Calu3 (cell line): Measurements from ENCODE around the gene FARP1. TPM values are rescaled to one million over a fixed set of nuclear protein-coding genes. Genes with fewer than 3 reads are reported as not detected.

Experiments
- BruUV-seq: library from RNA; stranded (reverse); fragments of 400-500 nt; replicated peaks from 2 replicates; lab custom pipeline; 2021; lab: Mats Ljungman, UMichigan
- CTCF ChIA-PET: fragments of 300-600 bp; sonication (Branson Sonifier 250); formaldehyde crosslinking; loops from one replicate; lab custom pipeline; 2022; ENCODE audit warnings: antibody characterized with exemption; lab: Charles Lee
- DNase-seq: peaks from one replicate; pipeline ENCODE4 v3.0.0; 2022
- H3K27ac Mint-ChIP-seq: one replicate; pipeline ENCODE4 v1.8.0; 2022; ENCODE audit warnings: mixed read lengths; ENCODE audit not compliant: unreplicated experiment
- H3K27me3 Mint-ChIP-seq: one replicate; pipeline ENCODE4 v1.8.0; 2022; ENCODE audit warnings: mixed read lengths; ENCODE audit not compliant: unreplicated experiment
- H3K36me3 Mint-ChIP-seq: one replicate; pipeline ENCODE4 v1.8.0; 2022; ENCODE audit warnings: mild to moderate bottlenecking, moderate library complexity, mixed read lengths; ENCODE audit not compliant: insufficient read depth, unreplicated experiment
- H3K4me1 Mint-ChIP-seq: one replicate; pipeline ENCODE4 v1.8.0; 2022; ENCODE audit warnings: mild to moderate bottlenecking, low read depth, mixed read lengths; ENCODE audit not compliant: unreplicated experiment
- H3K4me3 Mint-ChIP-seq: one replicate; pipeline ENCODE4 v1.8.0; 2022; ENCODE audit warnings: mild to moderate bottlenecking, low read depth, moderate library complexity, mixed read lengths; ENCODE audit not compliant: unreplicated experiment
- H3K9me3 Mint-ChIP-seq: one replicate; pipeline ENCODE4 v1.8.0; 2022; ENCODE audit warnings: low read depth, mixed read lengths; ENCODE audit not compliant: unreplicated experiment
- CTCF ChIP-seq: fragments of 200-600 bp; IDR thresholded peaks from one replicate; pipeline ENCODE4 v1.8.0; 2022; ENCODE audit warnings: antibody characterized with exemption; ENCODE audit not compliant: unreplicated experiment
- intact Hi-C: fragments of 100-400 bp; cut with micrococcal nuclease; formaldehyde crosslinking; loops from one replicate; pipeline ENCODE4 v1.10.0; 2022; ENCODE audit not compliant: unreplicated experiment
- total RNA-seq: library from RNA; stranded (reverse); gene quantifications from 2 replicates; pipeline ENCODE4 v1.2.3, GENCODE V29; 2022

FARP1 gene
- total RNA-seq, 1 experiment from 2014 or later: 47.0 TPM

GRCh38 chr13:98386637-98387036 is 243.7 kb downstream of the FARP1 start:
- BruUV-seq: no TSS peak
- Mint-ChIP-seq H3K9me3 (no peaks in the 10 kb centered on the region), H3K27ac (no peak overlapping the region), H3K27me3 (no peaks in the 10 kb centered on the region), H3K4me1 (no peaks in the 10 kb centered on the region), H3K36me3 (peaks cover 4% of the 10 kb centered on the region), H3K4me3 (no peak overlapping the region)
- intact Hi-C loops: no loop called here
- no peak for DNase-seq
- no peak for TF ChIP-seq CTCF
- CTCF ChIA-PET: interaction anchor here (0.6 kb wide), 1 partner anchor 411 kb away, joined by 3 read pairs; no protein-coding TSS in a partner anchor

GRCh38 chr13:98389319-98389718 is 246.4 kb downstream of the FARP1 start:
- Mint-ChIP-seq H3K27me3 (no peaks in the 10 kb centered on the region), H3K4me1 (no peaks in the 10 kb centered on the region), H3K27ac (no peak overlapping the region), H3K9me3 (no peaks in the 10 kb centered on the region), H3K36me3 (peaks cover 4% of the 10 kb centered on the region), H3K4me3 (no peak overlapping the region)
- TF ChIP-seq CTCF: no peak
- intact Hi-C loops: no loop called here
- CTCF ChIA-PET: no interaction called here
- BruUV-seq: no TSS peak
- DNase-seq: no peak

- Mint-ChIP-seq H3K27ac (no peak overlapping the region), H3K36me3 (peaks cover 7% of the 10 kb centered on the region), H3K27me3 (no peaks in the 10 kb centered on the region), H3K9me3 (no peaks in the 10 kb centered on the region), H3K4me3 (no peak overlapping the region), H3K4me1 (no peaks in the 10 kb centered on the region)
- intact Hi-C loops: no loop called here
- BruUV-seq: no TSS peak
- CTCF ChIA-PET: no interaction called here
- TF ChIP-seq CTCF: no peak
- no peak for DNase-seq
These were observed 247.3 kb downstream of the FARP1 start for GRCh38 chr13:98390086-98390715.

- Mint-ChIP-seq H3K27ac (no peak overlapping the region), H3K4me3 (no peak overlapping the region), H3K36me3 (peaks cover 10% of the 10 kb centered on the region), H3K4me1 (no peaks in the 10 kb centered on the region), H3K27me3 (no peaks in the 10 kb centered on the region), H3K9me3 (no peaks in the 10 kb centered on the region)
- no peak for TF ChIP-seq CTCF
- DNase-seq: no peak
- BruUV-seq: no TSS peak
- CTCF ChIA-PET: no interaction called here
- intact Hi-C loops: no loop called here
These were observed 251.0 kb downstream of the FARP1 start for GRCh38 chr13:98393873-98394272.
